ENCODE measurements around the gene ALG1. TPM values are rescaled to one million over a fixed set of nuclear protein-coding genes. Genes with fewer than 3 reads are reported as not detected.

Gene ALG1
- total RNA-seq, 1 donor from 2014 or later, result 30.4 TPM

- Mint-ChIP-seq H3K9me3 (no peaks in the 10 kb centered on the region), H3K27ac (no peak within 1 kb of the TSS), H3K36me3 (no peaks in the 10 kb centered on the region), H3K4me3 (no peak within 1 kb of the TSS), H3K4me1 (ENCODE audit: unreplicated experiment) (no peaks in the 10 kb centered on the region), H3K27me3 (peaks cover 37% of the 10 kb centered on the region)
- no peak for DNase-seq (ENCODE audit: extremely low spot score, unreplicated experiment)
- TF ChIP-seq, protein P1, sequence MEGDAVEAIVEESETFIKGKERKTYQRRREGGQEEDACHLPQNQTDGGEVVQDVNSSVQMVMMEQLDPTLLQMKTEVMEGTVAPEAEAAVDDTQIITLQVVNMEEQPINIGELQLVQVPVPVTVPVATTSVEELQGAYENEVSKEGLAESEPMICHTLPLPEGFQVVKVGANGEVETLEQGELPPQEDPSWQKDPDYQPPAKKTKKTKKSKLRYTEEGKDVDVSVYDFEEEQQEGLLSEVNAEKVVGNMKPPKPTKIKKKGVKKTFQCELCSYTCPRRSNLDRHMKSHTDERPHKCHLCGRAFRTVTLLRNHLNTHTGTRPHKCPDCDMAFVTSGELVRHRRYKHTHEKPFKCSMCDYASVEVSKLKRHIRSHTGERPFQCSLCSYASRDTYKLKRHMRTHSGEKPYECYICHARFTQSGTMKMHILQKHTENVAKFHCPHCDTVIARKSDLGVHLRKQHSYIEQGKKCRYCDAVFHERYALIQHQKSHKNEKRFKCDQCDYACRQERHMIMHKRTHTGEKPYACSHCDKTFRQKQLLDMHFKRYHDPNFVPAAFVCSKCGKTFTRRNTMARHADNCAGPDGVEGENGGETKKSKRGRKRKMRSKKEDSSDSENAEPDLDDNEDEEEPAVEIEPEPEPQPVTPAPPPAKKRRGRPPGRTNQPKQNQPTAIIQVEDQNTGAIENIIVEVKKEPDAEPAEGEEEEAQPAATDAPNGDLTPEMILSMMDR (conservative IDR thresholded peaks at IDR 0.05), result no peak
Observed at GRCh38 chr16:5065813-5066212, 5.8 kb upstream of the ALG1 start, which contains the start of gene C16orf89. C16orf89 (minus strand) TSS chr16:5065956; CDS start chr16:5065908, 48 bp downstream.

GRCh38 chr16:5066511-5066910 lies 5.1 kb upstream of the ALG1 start:
- H3K27ac Mint-ChIP-seq, result no peak overlapping the region
- H3K36me3 Mint-ChIP-seq, result no peaks in the 10 kb centered on the region
- no peaks in the 10 kb centered on the region for H3K9me3 Mint-ChIP-seq
- TF ChIP-seq, protein P1 (conservative IDR thresholded peaks at IDR 0.05), result no peak
- peaks cover 36% of the 10 kb centered on the region for H3K27me3 Mint-ChIP-seq
- H3K4me3 Mint-ChIP-seq, result no peak overlapping the region
- H3K4me1 Mint-ChIP-seq (ENCODE audit: unreplicated experiment), result no peaks in the 10 kb centered on the region
- DNase-seq (ENCODE audit: extremely low spot score, unreplicated experiment), result no peak

DNA sequence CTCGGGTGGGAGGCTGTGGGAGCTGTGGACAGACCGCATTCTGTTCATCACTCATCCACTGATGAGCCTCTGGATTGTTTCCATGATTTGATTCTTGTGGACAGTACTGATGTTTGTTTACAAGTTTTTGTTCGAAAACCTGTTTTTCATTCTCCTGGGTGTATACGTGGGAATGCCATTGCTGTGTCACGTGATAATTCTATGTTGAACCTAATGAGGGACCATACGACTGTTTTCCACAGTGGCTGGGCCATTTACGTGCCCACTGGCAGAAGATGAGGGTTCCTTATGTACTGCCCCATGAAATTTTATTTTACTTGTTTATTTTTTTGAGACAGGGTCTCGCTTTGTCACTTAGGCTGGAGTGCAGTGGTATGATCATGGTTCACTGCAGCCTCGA lies 2.6 kb upstream of the ALG1 start:
- Mint-ChIP-seq H3K36me3 (no peaks in the 10 kb centered on the region), H3K27me3 (peaks cover 24% of the 10 kb centered on the region), H3K9me3 (no peaks in the 10 kb centered on the region), H3K27ac (no peak overlapping the region), H3K4me1 (ENCODE audit: unreplicated experiment) (peaks cover 9% of the 10 kb centered on the region), H3K4me3 (no peak overlapping the region)
- TF ChIP-seq, protein P1 (conservative IDR thresholded peaks at IDR 0.05), result no peak
- no peak for DNase-seq (ENCODE audit: extremely low spot score, unreplicated experiment)

DNA sequence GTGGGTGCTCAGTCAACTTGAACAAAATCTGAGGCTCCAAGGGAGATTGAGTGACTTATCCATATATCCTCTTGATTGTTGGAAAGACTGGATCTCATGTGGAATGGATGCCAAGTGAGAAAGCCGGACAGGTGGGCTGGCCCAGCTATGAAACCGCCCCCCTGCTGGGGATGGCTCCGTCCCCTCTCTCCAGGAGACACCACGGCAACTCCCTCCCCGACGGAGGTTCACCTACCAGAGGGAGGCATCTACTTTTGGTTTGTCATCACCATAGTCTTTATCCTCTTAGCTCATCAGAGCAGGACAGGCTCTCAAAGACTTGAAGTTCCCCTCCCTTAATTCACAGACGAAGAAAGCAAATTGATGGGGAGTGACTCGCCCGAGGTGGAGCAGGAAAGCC lies 1.8 kb upstream of the ALG1 start:
- no peak for DNase-seq (ENCODE audit: extremely low spot score, unreplicated experiment)
- peaks cover 9% of the 10 kb centered on the region for H3K4me1 Mint-ChIP-seq (ENCODE audit: unreplicated experiment)
- no peaks in the 10 kb centered on the region for H3K36me3 Mint-ChIP-seq
- H3K27me3 Mint-ChIP-seq, result peaks cover 19% of the 10 kb centered on the region
- H3K9me3 Mint-ChIP-seq, result no peaks in the 10 kb centered on the region
- H3K4me3 Mint-ChIP-seq, result peak overlapping the region; percentile 67
- H3K27ac Mint-ChIP-seq, result no peak overlapping the region
- TF ChIP-seq, protein P1 (conservative IDR thresholded peaks at IDR 0.05), result no peak

DNA sequence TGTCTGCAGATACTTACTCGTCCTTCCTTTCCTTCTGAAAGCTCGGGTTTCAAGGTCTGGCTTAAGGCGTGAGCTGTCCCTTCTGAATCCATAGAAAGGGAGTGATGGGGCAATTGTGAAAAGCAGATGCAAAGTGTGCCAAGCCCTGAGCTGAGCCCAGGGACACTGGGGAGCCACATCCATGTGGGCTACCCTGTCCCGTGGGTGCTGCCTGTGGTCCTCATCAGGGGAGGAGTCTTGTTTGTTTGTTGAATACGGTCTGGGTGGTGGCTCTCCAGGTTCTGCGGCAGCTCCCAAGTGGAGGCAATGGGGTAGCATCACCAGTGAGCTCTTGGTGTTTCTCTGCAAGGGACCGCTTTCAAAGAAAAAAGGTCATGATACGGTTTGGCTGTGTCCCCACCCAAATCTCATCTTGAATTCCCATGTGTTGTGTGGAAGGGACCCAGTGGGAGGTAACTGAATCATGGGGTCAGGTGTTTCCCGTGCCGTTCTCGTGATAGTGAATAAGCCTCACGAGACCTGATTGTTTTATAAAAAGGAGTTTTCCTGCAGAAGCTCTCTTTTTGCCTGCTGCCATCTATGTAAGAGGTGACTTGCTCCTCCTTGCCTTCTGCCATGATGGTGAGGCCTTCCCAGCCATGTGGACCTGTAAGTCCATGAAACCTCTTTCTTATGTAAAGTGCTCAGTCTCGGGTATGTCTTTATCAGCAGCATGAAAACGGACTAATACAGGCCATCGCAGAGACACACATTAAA lies 1.0 kb upstream of the ALG1 start:
- H3K27me3 Mint-ChIP-seq, result peaks cover 12% of the 10 kb centered on the region
- TF ChIP-seq, protein P1 (conservative IDR thresholded peaks at IDR 0.05), result no peak
- H3K27ac Mint-ChIP-seq, result no peak overlapping the region
- H3K36me3 Mint-ChIP-seq, result peaks cover 4% of the 10 kb centered on the region
- no peak for DNase-seq (ENCODE audit: extremely low spot score, unreplicated experiment)
- H3K4me1 Mint-ChIP-seq (ENCODE audit: unreplicated experiment), result peaks cover 9% of the 10 kb centered on the region
- no peaks in the 10 kb centered on the region for H3K9me3 Mint-ChIP-seq
- peak overlapping the region; percentile 96 for H3K4me3 Mint-ChIP-seq
